Fibroblast of skin of back (primary cell): ENCODE results near the gene TFEB.

Experiments
- DNase-seq: peaks from one replicate; pipeline ENCODE4 v3.0.0-alpha.2; 2013

TFEB gene

GRCh38 chr6:41638002-41638934, 97.1 kb downstream of the TFEB start, which contains the start of gene MDFI:
Gene MDFI (plus strand): TSS chr6:41638468. CDS start chr6:41638750, 282 bp downstream.
- DNase-seq: peak; percentile 25

- no peak for DNase-seq
Observed at GRCh38 chr6:41637194-41638001, 98.0 kb downstream of the TFEB start.

GRCh38 chr6:41636833-41637193, 98.6 kb downstream of the TFEB start:
- DNase-seq: no peak

DNA sequence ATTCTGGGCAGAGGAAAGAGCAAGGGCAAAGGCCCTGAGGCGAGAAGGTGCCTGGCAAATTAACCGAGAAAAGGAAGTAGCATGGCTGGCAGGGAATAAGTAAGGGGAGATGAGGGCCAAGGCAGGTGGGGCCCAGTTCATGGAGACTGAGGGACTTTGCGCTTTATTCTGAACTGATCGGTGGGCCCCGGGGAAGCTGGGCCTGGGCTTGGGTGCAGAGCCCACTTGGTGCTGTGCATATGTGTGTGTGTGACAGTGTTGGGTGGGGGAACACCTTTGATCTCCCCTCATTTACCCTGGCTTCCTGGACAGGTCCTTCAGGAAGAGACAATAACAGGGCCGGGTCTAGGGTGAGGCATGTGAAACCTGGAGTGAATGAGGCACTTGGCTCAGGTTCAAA, 100.0 kb downstream of the TFEB start:
- no peak for DNase-seq

- DNase-seq: peak; percentile 38
Observed at GRCh38 chr6:41634657-41635056, 100.8 kb downstream of the TFEB start.
